GM21423 (cell line): Measurements from ENCODE around the gene KLHL40.
"Not testable (repeated sequence)": the region's sequence is repeated elsewhere in the genome, so short reads cannot be mapped to it uniquely, and the experiment has no call there.

Source experiments
- ATAC-seq: cut with Tn5 transposase; IDR thresholded peaks from one replicate; pipeline ENCODE4 v1.9.1; 2021; ENCODE audit warnings: mild to moderate bottlenecking, moderate library complexity; ENCODE audit not compliant: unreplicated experiment

Gene KLHL40

DNA sequence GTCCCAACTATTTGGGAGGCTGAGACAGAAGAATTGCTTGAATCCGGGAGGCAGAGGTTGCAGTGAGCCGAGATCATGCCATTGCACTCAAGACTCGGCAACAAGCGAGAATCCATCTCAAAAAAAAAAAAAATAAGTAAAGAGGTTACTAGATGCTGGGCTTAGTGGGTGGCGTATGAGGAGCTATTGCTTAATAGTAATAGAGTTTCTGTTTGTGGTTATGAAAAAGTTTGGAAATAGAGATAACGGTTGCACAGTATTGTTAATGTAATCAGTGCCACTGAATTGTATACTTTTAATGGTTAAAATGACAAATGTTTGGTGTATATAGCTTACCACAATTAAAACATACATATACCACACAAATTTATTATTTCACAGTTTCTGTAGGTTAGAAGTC, 32.0 kb downstream of the KLHL40 start:
- no peak for ATAC-seq

- ATAC-seq, result no peak
Measured at GRCh38 chr3:42718338-42718737, 33.0 kb downstream of the KLHL40 start.

DNA sequence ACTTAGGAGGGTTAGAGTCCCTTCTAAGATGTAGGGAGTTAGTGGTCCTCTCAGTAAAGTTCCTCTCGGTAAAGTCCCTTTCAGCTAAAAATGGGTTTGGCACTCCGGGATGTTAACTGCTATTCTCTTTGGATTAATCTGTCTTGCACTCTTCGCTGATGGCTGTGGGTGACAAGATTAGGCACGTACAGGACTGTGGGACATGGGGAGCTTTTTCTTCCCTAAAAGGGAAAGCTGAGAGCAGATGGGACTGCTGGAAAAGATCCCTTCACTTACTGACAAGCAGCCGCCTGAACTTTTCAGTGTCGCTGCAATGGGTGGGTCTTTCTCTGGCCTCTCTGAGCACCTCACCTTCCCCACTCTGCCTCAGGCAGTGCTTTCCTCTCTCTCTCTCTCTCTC, 33.7 kb downstream of the KLHL40 start:
- no peak for ATAC-seq

DNA sequence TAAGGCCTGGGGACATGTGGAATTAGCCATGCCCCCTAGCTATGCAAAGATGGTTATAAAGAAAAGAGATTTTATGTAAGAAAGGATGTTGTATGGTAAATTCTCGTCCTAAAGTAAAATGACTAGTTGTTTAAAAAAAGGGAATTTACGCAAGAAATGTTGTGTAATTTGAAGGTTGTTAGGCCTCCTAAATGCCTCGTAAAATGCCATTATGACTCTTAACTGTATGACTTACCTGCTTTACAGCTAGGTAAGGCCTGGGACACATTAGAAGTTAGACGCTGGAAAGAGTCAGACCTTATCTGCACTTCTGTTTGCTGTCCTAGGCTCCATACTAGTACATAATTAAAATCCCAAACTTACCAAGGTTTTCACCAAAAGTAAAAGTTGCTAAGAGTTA, 34.8 kb downstream of the KLHL40 start:
- no peak for ATAC-seq

GRCh38 chr3:42721690-42722089, 36.4 kb downstream of the KLHL40 start:
- ATAC-seq, result no peak

DNA sequence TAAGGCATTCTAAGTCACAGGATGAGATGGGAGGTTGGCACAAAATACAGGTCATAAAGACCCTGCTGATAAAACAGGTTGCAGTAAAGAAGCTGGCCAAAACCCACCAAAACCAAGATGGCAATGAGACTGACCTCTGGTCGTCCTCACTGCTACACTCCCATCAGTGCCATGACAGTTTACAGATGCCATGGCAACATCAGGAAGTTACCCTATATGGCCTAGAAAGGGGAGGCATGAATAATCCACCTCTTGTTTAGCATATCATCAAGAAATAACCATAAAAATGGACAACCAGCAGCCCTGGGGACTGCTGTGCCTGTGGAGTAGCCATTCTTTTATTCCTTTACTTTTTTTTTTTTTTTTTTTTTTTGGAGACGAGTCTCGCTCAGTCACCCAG, 37.1 kb downstream of the KLHL40 start:
- ATAC-seq, result not testable (repeated sequence)

GRCh38 chr3:42723219-42723618, 37.9 kb downstream of the KLHL40 start:
- no peak for ATAC-seq

DNA sequence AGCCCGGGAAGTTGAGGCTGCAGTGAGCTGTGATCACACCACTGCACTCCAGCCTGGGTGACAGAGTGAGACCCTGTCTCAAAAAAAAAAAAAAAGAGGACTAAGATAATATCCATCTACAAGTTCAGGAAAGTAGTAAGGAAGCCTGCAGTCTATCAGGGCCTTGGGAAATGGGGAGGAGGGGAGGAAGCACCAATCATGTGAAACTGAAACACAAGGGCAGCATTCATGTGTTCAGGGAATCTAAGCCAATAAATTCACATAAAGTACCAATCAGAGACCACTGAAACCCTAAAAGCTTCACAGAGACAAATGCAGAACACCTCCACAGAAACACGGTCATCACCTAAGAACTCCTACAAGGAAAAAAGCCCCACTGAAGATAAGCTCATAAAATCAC, 40.1 kb downstream of the KLHL40 start:
- ATAC-seq, result no peak

GRCh38 chr3:42728056-42728455, 42.7 kb downstream of the KLHL40 start:
- ATAC-seq, result no peak

DNA sequence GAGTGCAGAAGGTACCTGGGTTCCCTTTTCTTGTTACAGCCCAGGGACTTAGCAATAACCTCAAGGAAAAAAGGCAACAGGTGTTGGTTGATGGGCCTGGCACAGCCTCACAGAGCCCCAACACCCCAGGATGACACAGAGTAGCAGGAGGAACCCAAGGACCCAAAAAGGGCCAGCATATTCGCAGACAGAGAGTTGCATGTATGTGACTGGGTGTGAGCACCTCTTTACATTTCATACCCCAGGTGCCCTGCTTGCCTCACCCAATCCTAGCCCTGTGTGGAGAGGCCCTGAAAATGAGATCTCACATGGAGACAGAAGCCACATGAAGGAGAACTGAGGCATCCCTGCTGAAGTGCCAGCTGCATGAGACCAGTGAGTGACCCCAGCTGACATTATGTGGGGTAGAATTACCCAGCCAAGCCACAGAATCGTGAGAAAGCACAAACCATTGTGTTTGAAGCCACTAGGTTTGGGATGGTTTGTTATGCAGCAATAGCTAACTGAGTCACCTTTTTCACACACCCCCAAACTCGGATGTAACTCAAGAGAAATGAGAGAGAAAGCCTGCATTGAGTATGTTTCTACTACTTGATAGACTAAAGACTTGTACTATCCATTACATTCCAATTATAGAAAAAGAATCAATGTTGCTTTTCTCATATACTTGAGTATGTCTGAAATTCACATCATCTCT, 43.5 kb downstream of the KLHL40 start:
- no peak for ATAC-seq

DNA sequence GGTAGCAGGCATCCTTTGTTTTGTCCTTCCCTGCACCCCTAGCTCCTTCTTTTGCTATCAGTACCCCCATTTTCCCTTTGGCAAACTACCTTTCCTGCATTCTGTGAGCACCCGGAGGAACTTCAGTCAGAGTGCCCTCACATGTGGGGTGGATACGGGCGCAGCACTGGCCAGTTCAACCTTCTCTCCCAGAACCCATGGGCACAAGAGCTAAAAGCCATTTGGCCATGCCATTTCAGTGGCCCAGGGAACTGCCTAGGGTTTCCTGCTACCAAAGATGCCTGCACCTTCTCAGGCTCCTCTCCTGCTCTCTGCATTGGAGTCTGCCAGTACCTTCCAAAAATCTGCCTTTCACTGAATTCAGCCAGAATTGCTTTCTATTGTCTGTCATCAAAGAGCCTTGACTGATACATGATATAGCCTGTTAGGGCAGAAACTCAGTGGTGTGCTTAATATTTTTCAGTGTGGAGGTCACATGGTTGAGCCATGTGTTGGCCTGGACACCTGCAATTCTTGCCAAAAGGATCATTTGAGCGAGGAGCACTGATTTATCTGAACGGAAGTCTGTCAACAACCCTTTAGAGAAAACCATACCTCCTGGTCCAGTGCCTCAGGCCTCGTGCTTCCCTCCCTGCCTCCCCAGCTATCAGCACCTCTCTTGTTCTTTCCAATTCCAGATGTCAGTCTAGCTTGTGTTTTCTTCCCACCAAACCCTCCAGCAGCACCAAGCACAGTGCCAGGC, 44.2 kb downstream of the KLHL40 start:
- ATAC-seq, result no peak

GRCh38 chr3:42730294-42730693, 45.0 kb downstream of the KLHL40 start:
- ATAC-seq, result no peak

GRCh38 chr3:42730706-42731420, 45.5 kb downstream of the KLHL40 start:
- ATAC-seq, result no peak

DNA sequence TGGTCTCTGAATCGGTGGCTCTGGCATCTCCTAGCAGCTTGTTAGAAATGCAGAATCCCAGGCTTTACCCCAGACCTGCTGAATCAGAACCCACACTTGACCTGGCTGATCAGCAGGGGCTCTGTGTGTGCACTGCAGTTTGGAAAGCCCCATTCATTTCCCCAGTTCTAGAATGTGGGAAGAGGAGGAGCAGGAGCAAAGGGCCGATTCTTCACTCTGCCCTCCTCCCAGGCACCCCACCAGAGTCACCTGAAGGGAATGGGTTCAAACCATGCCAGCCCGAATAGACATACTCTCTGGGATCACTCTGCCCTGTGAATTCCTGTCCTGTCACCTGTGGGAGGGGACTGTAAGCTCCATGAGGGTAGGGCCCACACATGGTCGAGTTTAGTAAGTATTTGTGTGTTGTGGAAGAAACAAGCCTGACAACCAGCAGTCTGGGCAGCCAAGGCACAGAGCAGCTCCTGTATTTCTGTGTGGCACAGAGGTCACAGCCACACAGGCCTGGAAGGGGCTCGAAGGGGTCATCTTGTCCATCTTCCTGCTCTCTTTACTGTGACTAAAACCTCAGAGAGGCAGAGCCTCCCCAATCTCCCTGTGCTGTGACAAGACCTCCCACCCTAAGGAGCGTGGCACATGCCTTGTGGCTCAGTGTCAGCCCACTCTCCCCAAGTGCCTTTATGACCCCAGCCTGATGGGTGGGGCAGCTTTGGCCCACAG, 46.3 kb downstream of the KLHL40 start:
- ATAC-seq, result no peak

DNA sequence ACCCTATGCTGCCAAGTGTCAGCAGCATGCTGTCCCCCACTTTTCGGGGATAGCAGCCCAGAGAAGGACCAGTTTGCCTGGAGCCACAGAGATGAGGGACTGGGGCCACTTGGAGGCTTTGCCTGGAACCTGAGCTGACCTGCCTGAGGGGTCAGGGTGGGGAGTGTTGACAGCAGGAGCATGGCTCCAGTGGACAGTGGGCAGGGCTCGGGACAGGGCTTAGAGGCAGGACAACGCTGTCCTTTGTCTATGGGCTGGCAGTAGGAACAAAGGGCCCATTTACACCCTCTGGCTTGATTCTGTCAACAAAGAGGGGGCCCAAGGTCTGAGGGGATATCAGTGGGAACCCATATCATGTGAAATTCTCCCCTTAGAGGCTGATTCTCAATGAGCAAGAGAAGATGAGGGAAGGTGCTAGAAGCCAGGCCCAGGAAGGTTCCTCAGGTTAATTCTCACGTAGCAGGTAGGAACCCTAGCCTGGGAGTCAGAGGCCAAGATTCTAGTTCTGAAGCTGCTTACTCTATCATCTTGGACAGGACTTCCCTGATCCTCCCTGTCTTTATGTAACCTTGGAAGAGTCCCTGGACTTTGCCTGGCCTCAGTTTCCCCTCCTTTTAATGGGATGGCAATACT, 47.0 kb downstream of the KLHL40 start:
- ATAC-seq, result no peak

GRCh38 chr3:42732829-42733459, 47.6 kb downstream of the KLHL40 start:
- no peak for ATAC-seq

- no peak for ATAC-seq
Measured at GRCh38 chr3:42733501-42734262, 48.3 kb downstream of the KLHL40 start.

DNA sequence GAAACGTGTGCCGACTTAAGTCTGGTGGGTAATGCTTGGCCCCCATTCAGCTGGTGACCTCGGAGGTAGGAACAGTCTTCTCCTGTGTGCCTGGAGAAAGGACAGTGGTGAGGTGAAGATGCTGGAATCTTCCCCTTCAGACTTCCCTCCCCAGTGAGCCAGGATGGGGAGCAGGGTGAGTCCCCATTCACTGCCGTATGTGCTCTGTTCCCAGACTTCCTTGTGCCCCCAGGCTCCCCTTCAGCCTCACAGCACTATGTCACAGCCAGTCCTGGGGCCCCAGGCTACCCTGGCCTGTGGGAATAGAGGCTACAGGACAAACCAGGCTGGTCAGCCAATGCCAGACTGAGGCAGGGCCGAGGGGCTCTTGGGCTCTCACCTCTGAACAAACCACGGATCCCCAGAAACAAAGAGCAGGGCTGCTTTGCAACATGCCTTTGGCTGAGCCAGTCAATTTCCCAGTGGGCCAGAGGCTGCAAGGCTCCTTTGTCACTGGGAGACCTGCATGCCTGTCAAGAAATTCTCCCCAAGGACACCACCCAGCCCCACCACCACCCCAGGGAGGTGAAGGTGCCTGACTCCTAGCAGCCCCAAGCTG, 49.0 kb downstream of the KLHL40 start:
- ATAC-seq, result no peak

GRCh38 chr3:42735019-42735418, 49.7 kb downstream of the KLHL40 start:
- no peak for ATAC-seq
